Activated T-cell treated with anti-CD3 and anti-CD28 coated beads for 4 hours (primary cell): ENCODE data around the gene IGSF23.
"Not testable (repeated sequence)": the region's sequence is repeated elsewhere in the genome, so short reads cannot be mapped to it uniquely, and the experiment has no call there.

ENCODE experiments used
- DNase-seq: peaks from one replicate; pipeline ENCODE4 v3.0.0-alpha.2; 2020

IGSF23 gene

GRCh38 chr19:44668985-44669764, 55.8 kb downstream of the IGSF23 start:
- no peak for DNase-seq

GRCh38 chr19:44670027-44670426, 56.7 kb downstream of the IGSF23 start:
- not testable (repeated sequence) for DNase-seq

GRCh38 chr19:44671400-44671799, 58.0 kb downstream of the IGSF23 start, which contains the start of gene CEACAM19:
Gene CEACAM19 (plus strand): TSS chr19:44671482. CDS start chr19:44671932, 450 bp downstream.
- DNase-seq, result no peak

- no peak for DNase-seq
Observed at GRCh38 chr19:44672226-44672625, 58.9 kb downstream of the IGSF23 start.

GRCh38 chr19:44673510-44673909, 60.1 kb downstream of the IGSF23 start:
- no peak for DNase-seq

- no peak for DNase-seq
Observed at GRCh38 chr19:44675521-44675920, 62.2 kb downstream of the IGSF23 start.

GRCh38 chr19:44677019-44677811, 63.9 kb downstream of the IGSF23 start:
- no peak for DNase-seq

- no peak for DNase-seq
Observed at GRCh38 chr19:44680536-44680935, 67.2 kb downstream of the IGSF23 start.

GRCh38 chr19:44681992-44682790, 68.8 kb downstream of the IGSF23 start:
- no peak for DNase-seq

GRCh38 chr19:44682807-44683206, 69.4 kb downstream of the IGSF23 start:
- DNase-seq, result no peak

- no peak for DNase-seq
Observed at GRCh38 chr19:44683434-44684210, 70.3 kb downstream of the IGSF23 start.

- DNase-seq, result not testable (repeated sequence)
Observed at GRCh38 chr19:44684396-44684795, 71.0 kb downstream of the IGSF23 start.

- no peak for DNase-seq
Observed at GRCh38 chr19:44684892-44685863, 71.8 kb downstream of the IGSF23 start.

- DNase-seq, result no peak
Observed at GRCh38 chr19:44685877-44686276, 72.5 kb downstream of the IGSF23 start.
